Measurements from ENCODE around the gene AKR1B1. TPM values are rescaled to one million over a fixed set of nuclear protein-coding genes. Genes with fewer than 3 reads are reported as not detected.

The AKR1B1 gene
- total and polyA plus RNA-seq, 2 donors (not counting 3 experiments of a cell fraction or from before 2014, with no cell fraction given) = 159 to 193 TPM

DNA sequence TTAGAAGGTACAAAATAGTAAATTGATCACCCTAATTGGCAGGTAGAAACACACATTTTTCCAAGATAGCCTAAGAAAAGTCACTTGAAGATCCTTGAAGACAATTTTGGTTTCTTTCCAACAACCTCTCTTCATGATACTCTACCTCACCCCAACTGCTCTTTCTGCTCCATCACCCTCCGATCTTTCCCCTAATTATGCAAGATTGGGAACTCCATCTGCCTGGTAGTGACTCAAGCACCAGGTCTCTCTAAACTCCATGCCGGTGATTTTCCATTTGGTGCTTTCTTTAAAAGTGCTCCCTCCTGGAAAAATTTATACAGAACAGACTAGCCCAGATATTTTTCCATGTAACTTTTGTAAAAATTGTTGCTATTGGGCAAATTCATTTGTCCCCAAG, 1.1 kb upstream of the AKR1B1 start:
- no peak overlapping the region for H3K4me2 ChIP-seq (ENCODE audit: insufficient read depth, low read length)
- H4K20me1 ChIP-seq (replicated peaks; ENCODE audit: control insufficient read depth, extremely low read depth, insufficient read depth, low read length) = no peaks in the 10 kb centered on the region
- H3K9me1 ChIP-seq (replicated peaks; ENCODE audit: control insufficient read depth, extremely low read depth, insufficient read depth, low read length) = no peaks in the 10 kb centered on the region
- peaks cover 10% of the 10 kb centered on the region for H3K4me1 ChIP-seq (ENCODE audit: control insufficient read depth, extremely low read depth, insufficient read depth, low read length)
- H3K9me3 ChIP-seq (replicated peaks; ENCODE audit: control insufficient read depth, insufficient read depth, low read length) = no peaks in the 10 kb centered on the region
- H3K9ac ChIP-seq (replicated peaks; ENCODE audit: extremely low read depth, insufficient read depth, low read length) = no peak overlapping the region
- dilution Hi-C loops (cut with MboI; ENCODE audit: extremely low pct_ligation_motif_present, low sequenced_read_pairs) = no loop called here
- DNase-seq (ENCODE audit: low read depth, low spot score) (no peak), FAIRE-seq (no peak)
- POLR2A ChIA-PET = no interaction called here
- CTCF ChIA-PET = interaction anchor here (0.9 to 4.0 kb wide), 3 partner anchors 19 to 27 kb away, joined by 3 to 46 read pairs (median 36); no protein-coding TSS in a partner anchor
- intact Hi-C loops (cut with micrococcal nuclease) = loop anchor here (1.0 to 2.0 kb wide), 4 partner anchors 21 to 53 kb away; no protein-coding TSS in a partner anchor
- H3K36me3 ChIP-seq (ENCODE audit: control insufficient read depth in 2 of 2, extremely low read depth in 1 of 2, insufficient read depth in 2 of 2, low read length in 2 of 2) = no peaks in the 10 kb centered on the region
- TF ChIP-seq FOS (IDR thresholded peaks at IDR 0.05; ENCODE audit: borderline replicate concordance, insufficient read depth, low read length) (no peak), POLR2A (IDR thresholded peaks at IDR 0.05; ENCODE audit: low read depth, low read length) (no peak), GATA2 (IDR thresholded peaks at IDR 0.05; ENCODE audit: insufficient read depth, insufficient read length, low read depth, low read length) (no peak), EZH2 (IDR thresholded peaks at IDR 0.05; ENCODE audit: borderline replicate concordance, low read depth, low read length, severe bottlenecking) (no peak), MYC (IDR thresholded peaks at IDR 0.05; ENCODE audit: low read depth, low read length) (no peak), JUN (IDR thresholded peaks at IDR 0.05; ENCODE audit: borderline replicate concordance, insufficient read depth, insufficient read length, low read depth) (no peak), POLR2AphosphoS5 (IDR thresholded peaks at IDR 0.05; ENCODE audit: insufficient read depth, low read depth, low read length) (no peak)
- TF ChIP-seq, protein P1, sequence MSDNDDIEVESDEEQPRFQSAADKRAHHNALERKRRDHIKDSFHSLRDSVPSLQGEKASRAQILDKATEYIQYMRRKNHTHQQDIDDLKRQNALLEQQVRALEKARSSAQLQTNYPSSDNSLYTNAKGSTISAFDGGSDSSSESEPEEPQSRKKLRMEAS (IDR thresholded peaks at IDR 0.05; ENCODE audit: insufficient read depth, insufficient read length) = no peak
- TF ChIP-seq, protein P2, sequence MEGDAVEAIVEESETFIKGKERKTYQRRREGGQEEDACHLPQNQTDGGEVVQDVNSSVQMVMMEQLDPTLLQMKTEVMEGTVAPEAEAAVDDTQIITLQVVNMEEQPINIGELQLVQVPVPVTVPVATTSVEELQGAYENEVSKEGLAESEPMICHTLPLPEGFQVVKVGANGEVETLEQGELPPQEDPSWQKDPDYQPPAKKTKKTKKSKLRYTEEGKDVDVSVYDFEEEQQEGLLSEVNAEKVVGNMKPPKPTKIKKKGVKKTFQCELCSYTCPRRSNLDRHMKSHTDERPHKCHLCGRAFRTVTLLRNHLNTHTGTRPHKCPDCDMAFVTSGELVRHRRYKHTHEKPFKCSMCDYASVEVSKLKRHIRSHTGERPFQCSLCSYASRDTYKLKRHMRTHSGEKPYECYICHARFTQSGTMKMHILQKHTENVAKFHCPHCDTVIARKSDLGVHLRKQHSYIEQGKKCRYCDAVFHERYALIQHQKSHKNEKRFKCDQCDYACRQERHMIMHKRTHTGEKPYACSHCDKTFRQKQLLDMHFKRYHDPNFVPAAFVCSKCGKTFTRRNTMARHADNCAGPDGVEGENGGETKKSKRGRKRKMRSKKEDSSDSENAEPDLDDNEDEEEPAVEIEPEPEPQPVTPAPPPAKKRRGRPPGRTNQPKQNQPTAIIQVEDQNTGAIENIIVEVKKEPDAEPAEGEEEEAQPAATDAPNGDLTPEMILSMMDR (IDR thresholded peaks at IDR 0.05; ENCODE audit: extremely low read depth in 1 of 2, insufficient read depth in 1 of 2, low read depth in 1 of 2, low read length in 2 of 2) = no peak
- peaks cover 10% of the 10 kb centered on the region for H3K79me2 ChIP-seq (ENCODE audit: control insufficient read depth, insufficient read depth, low read length)
- no peak overlapping the region for H3K27ac ChIP-seq (ENCODE audit: insufficient read depth, low read depth, low read length)
- H3K4me3 ChIP-seq (replicated peaks in 1 of 3; ENCODE audit: insufficient read depth in 1 of 3, low read depth in 1 of 3, low read length in 3 of 3) = no peak overlapping the region
- BruUV-seq (replicated peaks) = no TSS peak
- H3K27me3 ChIP-seq (ENCODE audit: control insufficient read depth in 2 of 2, insufficient read depth in 2 of 2, low read length in 2 of 2) = no peaks in the 10 kb centered on the region
- no peak overlapping the region for H2AFZ ChIP-seq (ENCODE audit: low read depth, low read length)

Data from endothelial cell of umbilical vein (primary cell).